Suprapubic skin (tissue), 4 donors: ENCODE measurements around the gene STEAP1B. TPM values are rescaled to one million over a fixed set of nuclear protein-coding genes. Genes with fewer than 3 reads are reported as not detected.
"Not testable (repeated sequence)": the region's sequence is repeated elsewhere in the genome, so short reads cannot be mapped to it uniquely, and the experiment has no call there.

Source experiments
- DNase-seq, 2 donors: peaks; one replicate each; pipeline ENCODE4 v3.0.0-alpha.2; 2019; ENCODE audit warnings: low spot score in 2 of 2
- H3K27ac ChIP-seq: fragments of 200-600 bp; sonication (generic); one replicate; pipeline ENCODE4 v1.5.1; 2019
- H3K27me3 ChIP-seq: fragments of 200-600 bp; sonication (generic); one replicate; pipeline ENCODE4 v1.5.1; 2019
- H3K36me3 ChIP-seq: fragments of 200-600 bp; sonication (generic); one replicate; pipeline ENCODE4 v1.5.1; 2019
- H3K4me1 ChIP-seq: fragments of 200-600 bp; sonication (generic); one replicate; pipeline ENCODE4 v1.5.1; 2019
- H3K4me3 ChIP-seq: fragments of 200-600 bp; sonication (generic); one replicate; pipeline ENCODE4 v1.5.1; 2019; ENCODE audit warnings: mild to moderate bottlenecking
- H3K9me3 ChIP-seq: fragments of 200-600 bp; sonication (generic); one replicate; pipeline ENCODE4 v1.5.1; 2019
- CTCF ChIP-seq, 2 donors: fragments of 200-600 bp in 1 of 2; fragments of 450-650 bp in 1 of 2; sonication (generic) in 1 of 2; IDR thresholded peaks; one replicate each; pipeline ENCODE4 v1.5.1; 2016 to 2019; ENCODE audit warnings: antibody characterized with exemption in 2 of 2, mild to moderate bottlenecking in 1 of 2, moderate library complexity in 1 of 2
- EP300 ChIP-seq: sonication (generic); formaldehyde crosslinking; IDR thresholded peaks from one replicate; pipeline ENCODE4 v1.6.1; 2017; ENCODE audit warnings: antibody characterized with exemption
- POLR2A ChIP-seq, 2 donors: fragments of 450-650 bp; IDR thresholded peaks; one replicate each; pipeline ENCODE4 v1.6.1; 2017; ENCODE audit warnings: antibody characterized with exemption in 2 of 2, mild to moderate bottlenecking in 2 of 2, moderate library complexity in 2 of 2
- POLR2AphosphoS5 ChIP-seq, 3 donors: sonication (generic); formaldehyde crosslinking; IDR thresholded peaks; one replicate each; pipeline ENCODE4 v1.6.1; 2017; ENCODE audit warnings: antibody characterized with exemption in 3 of 3
- WGBS: methylation state at CpG from one replicate; pipeline ENCODE4 v1.1.5; 2018; 5-methylcytosine and 5-hydroxymethylcytosine counted together
- total RNA-seq, 4 donors: library from RNA; depleted of rRNA; stranded (reverse); fragments of >200 nt; gene quantifications; one replicate each; pipeline ENCODE4 v1.1.0, GENCODE V29; 2016

Gene STEAP1B
- total RNA-seq, 4 donors from 2014 or later = 0.64 TPM; not detected in 3

GRCh38 chr7:22433710-22434460 lies 66.1 kb downstream of the STEAP1B start:
- Histone ChIP-seq H3K9me3 (no peaks in the 10 kb centered on the region), H3K27ac (peak overlapping the region; percentile 78), H3K4me3 (no peak overlapping the region), H3K27me3 (no peaks in the 10 kb centered on the region), H3K4me1 (peaks cover 5% of the 10 kb centered on the region), H3K36me3 (no peaks in the 10 kb centered on the region)
- TF ChIP-seq POLR2A (IDR thresholded peaks at IDR 0.05) (no peak), POLR2AphosphoS5 (IDR thresholded peaks at IDR 0.05) (no peak), EP300 (no peak)
- 64% methylated on average over 11 of the region's 11 CpGs for WGBS
- DNase-seq = no peak

- H3K4me1 ChIP-seq, H3K4me3 ChIP-seq, H3K27me3 ChIP-seq, H3K36me3 ChIP-seq, DNase-seq, H3K9me3 ChIP-seq: not testable (repeated sequence)
- 73% methylated on average over 2 of the region's 2 CpGs for WGBS
- H3K27ac ChIP-seq = peak overlapping the region; percentile 78
These were observed 66.8 kb downstream of the STEAP1B start for GRCh38 chr7:22433165-22433700.

- WGBS = 87% methylated on average over 3 of the region's 3 CpGs
- DNase-seq = no peak
- H3K4me1 ChIP-seq = peaks cover 5% of the 10 kb centered on the region
- H3K4me3 ChIP-seq = no peak overlapping the region
- H3K27me3 ChIP-seq = no peaks in the 10 kb centered on the region
- H3K36me3 ChIP-seq = no peaks in the 10 kb centered on the region
- peak overlapping the region; percentile 78 for H3K27ac ChIP-seq
- no peaks in the 10 kb centered on the region for H3K9me3 ChIP-seq
- TF ChIP-seq CTCF (IDR thresholded peaks at IDR 0.05) (no peak), POLR2AphosphoS5 (IDR thresholded peaks at IDR 0.05) (no peak), POLR2A (IDR thresholded peaks at IDR 0.05) (no peak), EP300 (no peak)
These were observed 67.7 kb downstream of the STEAP1B start for GRCh38 chr7:22432203-22432718.

- peaks cover 5% of the 10 kb centered on the region for H3K4me1 ChIP-seq
- DNase-seq = no peak
- H3K4me3 ChIP-seq = no peak overlapping the region
- H3K36me3 ChIP-seq = no peaks in the 10 kb centered on the region
- TF ChIP-seq POLR2A (IDR thresholded peaks at IDR 0.05) (no peak), EP300 (no peak), CTCF (IDR thresholded peaks at IDR 0.05) (no peak), POLR2AphosphoS5 (IDR thresholded peaks at IDR 0.05) (no peak)
- WGBS = 71% methylated on average over 5 of the region's 5 CpGs
- no peaks in the 10 kb centered on the region for H3K9me3 ChIP-seq
- H3K27ac ChIP-seq = peak overlapping the region; percentile 12
- no peaks in the 10 kb centered on the region for H3K27me3 ChIP-seq
These were observed 69.5 kb downstream of the STEAP1B start for GRCh38 chr7:22430457-22430856.

GRCh38 chr7:22429386-22429785 lies 70.6 kb downstream of the STEAP1B start:
- Histone ChIP-seq H3K27ac (no peak overlapping the region), H3K27me3 (no peaks in the 10 kb centered on the region), H3K4me1 (peaks cover 5% of the 10 kb centered on the region), H3K9me3 (no peaks in the 10 kb centered on the region), H3K4me3 (no peak overlapping the region), H3K36me3 (no peaks in the 10 kb centered on the region)
- DNase-seq = no peak
- TF ChIP-seq CTCF (IDR thresholded peaks at IDR 0.05) (no peak), POLR2AphosphoS5 (IDR thresholded peaks at IDR 0.05) (no peak), EP300 (no peak), POLR2A (IDR thresholded peaks at IDR 0.05) (no peak)
- 80% methylated on average over 2 of the region's 2 CpGs for WGBS

GRCh38 chr7:22427855-22428254 lies 72.1 kb downstream of the STEAP1B start:
- DNase-seq = no peak
- Histone ChIP-seq H3K9me3 (no peaks in the 10 kb centered on the region), H3K27me3 (no peaks in the 10 kb centered on the region), H3K4me3 (no peak overlapping the region), H3K36me3 (no peaks in the 10 kb centered on the region), H3K27ac (no peak overlapping the region), H3K4me1 (peaks cover 3% of the 10 kb centered on the region)
- 94% methylated on average over 2 of the region's 2 CpGs for WGBS
- TF ChIP-seq CTCF (IDR thresholded peaks at IDR 0.05) (no peak), POLR2AphosphoS5 (IDR thresholded peaks at IDR 0.05) (no peak), EP300 (no peak), POLR2A (IDR thresholded peaks at IDR 0.05) (no peak)
